Uterus (tissue), 2 donors: Measurements from ENCODE around the gene CLEC4F.

Experiments
- CTCF ChIP-seq, 4 experiments: fragments of 200-600 bp in 2 of 4; fragments of 450-650 bp in 2 of 4; sonication (generic) in 2 of 4; IDR thresholded peaks; one replicate each; pipeline ENCODE4 v1.5.1; 2016 to 2019; ENCODE audit warnings: antibody characterized with exemption in 4 of 4, mild to moderate bottlenecking in 2 of 4, moderate library complexity in 1 of 4
- POLR2A ChIP-seq, 2 donors: fragments of 450-650 bp; IDR thresholded peaks; one replicate each; pipeline ENCODE4 v1.6.1; 2016; ENCODE audit warnings: antibody characterized with exemption in 2 of 2, mild to moderate bottlenecking in 1 of 2, moderate library complexity in 1 of 2

GRCh38 chr2:70808983-70809958, 11.1 kb downstream of the CLEC4F start:
- no peak for TF ChIP-seq POLR2A (IDR thresholded peaks at IDR 0.05)
- no peak for TF ChIP-seq CTCF (IDR thresholded peaks at IDR 0.05)
